Astrocyte of the spinal cord (primary cell): ENCODE measurements around the gene LMAN1L.

ENCODE experiments used
- DNase-seq: peaks from one replicate; pipeline ENCODE4 v3.0.0; 2011; ENCODE audit warnings: low read depth, low spot score
- H3K4me3 ChIP-seq: 2 replicates; pipeline ENCODE4 v1.5.1; 2011; ENCODE audit warnings: low read depth, mild to moderate bottlenecking, low read length, moderate library complexity
- in situ Hi-C: cut with HindIII; loops from 2 replicates; pipeline ENCODE4 v1.10.0; 2017; ENCODE audit warnings: low sequenced_read_pairs
- TF ChIP-seq, protein P1 (sequence below): IDR thresholded peaks from 2 replicates; pipeline ENCODE4 v1.5.1; 2012; ENCODE audit warnings: low read depth, mild to moderate bottlenecking, low read length, inconsistent platforms

Gene LMAN1L

DNA sequence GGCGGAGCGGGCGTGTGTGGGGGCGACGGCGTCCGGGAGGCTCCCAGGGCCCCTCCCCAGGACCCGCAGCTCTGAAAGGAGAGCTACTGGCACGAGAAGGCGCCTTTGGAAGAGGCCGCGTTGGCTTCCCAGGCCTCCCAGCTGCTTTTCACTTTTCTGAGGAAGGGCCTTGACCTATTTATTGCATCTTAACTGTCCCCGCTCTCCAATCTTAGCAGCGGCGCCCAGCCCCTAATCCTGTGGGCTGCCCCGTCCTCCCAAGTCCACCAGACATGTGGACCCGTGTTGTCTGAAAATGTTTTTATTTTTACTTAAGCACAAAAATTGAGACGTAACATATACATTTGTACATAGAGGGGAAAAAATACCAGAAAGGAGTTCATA, 30.8 kb downstream of the LMAN1L start:
- in situ Hi-C loops, result no loop called here
- no peak for DNase-seq
- TF ChIP-seq, protein P1, sequence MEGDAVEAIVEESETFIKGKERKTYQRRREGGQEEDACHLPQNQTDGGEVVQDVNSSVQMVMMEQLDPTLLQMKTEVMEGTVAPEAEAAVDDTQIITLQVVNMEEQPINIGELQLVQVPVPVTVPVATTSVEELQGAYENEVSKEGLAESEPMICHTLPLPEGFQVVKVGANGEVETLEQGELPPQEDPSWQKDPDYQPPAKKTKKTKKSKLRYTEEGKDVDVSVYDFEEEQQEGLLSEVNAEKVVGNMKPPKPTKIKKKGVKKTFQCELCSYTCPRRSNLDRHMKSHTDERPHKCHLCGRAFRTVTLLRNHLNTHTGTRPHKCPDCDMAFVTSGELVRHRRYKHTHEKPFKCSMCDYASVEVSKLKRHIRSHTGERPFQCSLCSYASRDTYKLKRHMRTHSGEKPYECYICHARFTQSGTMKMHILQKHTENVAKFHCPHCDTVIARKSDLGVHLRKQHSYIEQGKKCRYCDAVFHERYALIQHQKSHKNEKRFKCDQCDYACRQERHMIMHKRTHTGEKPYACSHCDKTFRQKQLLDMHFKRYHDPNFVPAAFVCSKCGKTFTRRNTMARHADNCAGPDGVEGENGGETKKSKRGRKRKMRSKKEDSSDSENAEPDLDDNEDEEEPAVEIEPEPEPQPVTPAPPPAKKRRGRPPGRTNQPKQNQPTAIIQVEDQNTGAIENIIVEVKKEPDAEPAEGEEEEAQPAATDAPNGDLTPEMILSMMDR, result no peak

DNA sequence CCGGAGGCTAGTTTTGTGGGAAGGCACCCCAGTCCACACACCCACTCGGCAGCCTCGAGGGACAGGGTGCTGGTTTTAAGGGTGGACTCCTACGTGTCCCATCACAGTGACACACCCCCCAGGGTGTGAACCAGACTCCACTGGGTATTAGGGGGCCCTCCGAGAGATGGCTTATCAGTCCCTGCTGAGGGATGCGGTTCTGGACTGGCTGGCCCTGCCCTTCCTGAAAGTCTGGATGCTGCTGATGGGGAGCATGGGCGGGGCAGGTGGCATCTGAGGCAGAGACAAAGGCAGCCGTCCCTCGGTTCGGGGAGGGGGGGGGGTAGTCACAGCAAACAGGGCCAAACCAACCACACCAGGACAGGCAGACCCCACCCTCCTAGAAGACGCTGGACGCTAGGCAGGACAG, 31.3 kb downstream of the LMAN1L start:
- no peak for DNase-seq
- TF ChIP-seq, protein P1, result no peak
- in situ Hi-C loops, result no loop called here
- H3K4me3 ChIP-seq, result no peak overlapping the region

More for the DNA sequence above, 30.8 kb downstream of the LMAN1L start:
- peak overlapping the region; percentile 88 for H3K4me3 ChIP-seq

DNA sequence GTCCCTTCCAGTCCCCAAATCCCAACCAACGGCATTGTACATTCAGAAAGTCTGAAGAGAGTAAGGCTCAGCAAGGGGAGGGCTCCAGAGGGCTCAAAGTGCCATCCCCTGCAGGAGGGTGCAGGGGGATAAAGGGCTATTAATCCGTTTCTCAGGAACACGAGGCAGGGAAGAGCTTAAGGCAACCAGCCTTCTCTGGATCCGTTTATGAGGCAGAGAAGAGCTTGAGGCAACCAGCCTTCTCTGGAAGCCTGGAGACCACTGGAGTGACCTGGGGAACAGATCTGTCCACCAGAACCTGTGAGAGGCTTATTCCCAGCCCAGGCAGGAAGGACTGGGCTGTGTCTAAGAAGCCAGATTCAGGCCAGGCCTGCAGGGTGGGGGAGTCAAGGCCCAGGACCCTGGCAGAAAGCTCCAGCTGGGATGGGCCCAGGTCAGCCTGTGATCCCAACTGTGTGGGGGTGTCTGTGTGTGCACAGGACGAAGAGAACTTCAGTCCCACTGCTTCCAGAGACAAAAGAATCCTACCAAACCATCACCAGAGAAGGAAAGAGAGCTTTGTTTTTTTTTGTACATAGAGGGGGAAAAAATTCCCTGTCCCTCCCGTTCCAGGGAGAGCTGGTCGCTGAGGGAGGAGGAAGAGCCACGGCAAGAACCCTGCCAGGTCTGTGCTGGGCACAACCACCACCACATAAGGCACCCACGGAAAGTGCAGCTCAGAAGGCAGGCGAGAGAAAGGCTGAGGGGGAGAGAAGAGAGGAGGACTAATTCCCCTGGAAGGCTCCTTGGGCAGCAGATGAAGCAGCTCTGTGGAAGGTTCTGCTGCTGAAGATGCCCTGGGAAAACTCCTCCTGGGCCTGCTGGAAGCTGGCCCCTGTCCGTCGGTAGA, 31.9 kb downstream of the LMAN1L start:
- no peak overlapping the region for H3K4me3 ChIP-seq
- in situ Hi-C loops, result no loop called here
- DNase-seq, result no peak
- TF ChIP-seq, protein P1, result no peak

DNA sequence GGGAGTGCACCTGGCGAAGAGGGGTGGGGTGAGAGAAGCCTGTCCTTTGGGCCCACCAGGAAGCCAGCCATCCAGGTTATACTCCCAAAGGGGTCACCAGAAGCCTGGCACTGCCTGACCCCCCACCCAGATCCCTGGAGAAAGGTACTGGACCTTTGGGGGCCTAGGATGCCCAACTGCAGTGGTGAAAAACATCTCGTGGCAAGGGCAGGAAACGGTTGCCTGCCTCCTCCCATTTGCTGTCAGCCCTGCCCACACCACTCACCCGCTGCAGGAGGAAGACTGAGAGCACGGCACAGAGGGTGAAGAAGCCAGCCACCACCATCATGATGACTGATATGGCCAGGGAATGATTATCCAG, 32.6 kb downstream of the LMAN1L start:
- H3K4me3 ChIP-seq, result no peak overlapping the region
- TF ChIP-seq, protein P1, result no peak
- in situ Hi-C loops, result no loop called here
- DNase-seq, result no peak

DNA sequence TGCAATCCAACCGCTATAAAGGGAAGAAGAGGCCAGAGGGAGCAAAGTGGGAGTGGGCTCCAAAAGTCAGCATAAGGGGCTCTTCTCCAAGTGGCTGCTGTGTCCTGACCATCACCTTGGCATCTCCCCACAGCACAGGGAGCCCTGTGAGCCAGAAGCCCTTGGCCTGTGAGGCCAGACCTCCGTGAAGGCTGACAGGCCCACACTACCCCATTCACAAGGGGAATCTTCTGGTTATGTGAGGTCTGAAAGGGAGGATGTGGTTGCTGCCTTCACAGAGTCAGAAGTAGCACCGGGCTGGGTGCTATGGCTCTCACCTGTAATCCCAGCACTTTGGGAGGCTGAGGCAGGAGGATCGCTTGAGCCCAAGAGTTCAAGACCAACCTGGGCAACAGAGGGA, 32.9 kb downstream of the LMAN1L start:
- TF ChIP-seq, protein P1, result no peak
- no peak for DNase-seq
- in situ Hi-C loops, result no loop called here
- H3K4me3 ChIP-seq, result no peak overlapping the region

DNA sequence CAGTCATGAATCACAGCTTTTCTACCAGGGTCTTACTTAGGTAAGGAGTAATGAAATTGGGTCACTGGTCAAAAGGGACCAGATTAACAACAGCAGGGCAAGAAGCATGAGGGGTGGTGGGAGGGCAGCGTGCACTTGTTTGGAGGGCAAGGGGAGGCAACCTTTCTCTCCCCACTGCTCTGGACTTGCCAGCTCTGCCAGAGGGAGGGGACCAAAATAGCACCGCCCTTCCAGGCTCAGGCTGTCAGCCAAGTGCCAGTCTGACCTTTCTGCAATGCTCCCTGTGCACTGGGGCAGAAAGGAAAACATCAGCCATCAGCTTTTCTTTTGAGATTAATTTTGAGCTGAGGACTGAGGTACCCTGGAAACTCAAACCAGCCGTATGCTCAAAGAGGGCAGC, 34.8 kb downstream of the LMAN1L start:
- DNase-seq, result no peak
- TF ChIP-seq, protein P1, result no peak
- no peak overlapping the region for H3K4me3 ChIP-seq
- in situ Hi-C loops, result no loop called here

DNA sequence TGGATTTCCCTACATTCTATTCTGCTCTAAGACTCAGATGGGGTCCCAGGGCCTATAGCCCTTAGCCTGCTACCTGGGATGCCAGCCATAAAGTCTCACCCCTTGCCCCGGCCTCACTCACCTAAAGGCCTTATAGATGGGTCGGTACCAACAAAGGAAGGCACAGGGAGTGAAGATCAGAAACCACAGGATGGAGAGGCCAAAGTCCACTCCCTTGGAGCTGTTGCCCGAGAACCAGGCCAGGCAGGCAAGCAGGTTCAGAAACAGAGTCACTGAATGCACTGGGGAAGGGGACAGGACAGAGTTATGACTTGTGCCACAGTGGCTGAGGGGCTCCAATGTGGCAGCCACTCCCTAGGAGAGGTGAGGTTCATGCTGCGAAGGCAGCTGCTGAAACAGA, 37.8 kb downstream of the LMAN1L start:
- TF ChIP-seq, protein P1, result no peak
- DNase-seq, result no peak
- H3K4me3 ChIP-seq, result no peak overlapping the region
- in situ Hi-C loops, result no loop called here
